HG03064 (cell line): Measurements from ENCODE around the gene UCN.

Experiments
- ATAC-seq: cut with Tn5 transposase; IDR thresholded peaks from one replicate; pipeline ENCODE4 v1.9.1; 2021; ENCODE audit warnings: low read depth; ENCODE audit not compliant: unreplicated experiment

The UCN gene

GRCh38 chr2:27262379-27263286 lies 45.6 kb downstream of the UCN start, which contains the start of gene SLC30A3:
TSS of gene SLC30A3 (minus strand) at chr2:27263047. CDS start at chr2:27262906, 141 bp downstream.
- ATAC-seq = no peak

GRCh38 chr2:27261926-27262298 lies 46.3 kb downstream of the UCN start:
- no peak for ATAC-seq

- ATAC-seq = no peak
These were observed 46.9 kb downstream of the UCN start for GRCh38 chr2:27261241-27261925.

GRCh38 chr2:27258051-27258450 lies 50.2 kb downstream of the UCN start:
- ATAC-seq = no peak
